Measurements from ENCODE around the gene LPA. TPM values are rescaled to one million over a fixed set of nuclear protein-coding genes. Genes with fewer than 3 reads are reported as not detected.

The LPA gene
- total and polyA plus RNA-seq, 2 of the 13 experiments (the other 11 are each of a cell fraction or from before 2014, with no cell fraction given): not detected

GRCh38 chr6:160667639-160668481 lies 3.8 kb upstream of the LPA start (continued):
- TF ChIP-seq ZBTB26 (CRISPR knock-in tag; IDR thresholded peaks at IDR 0.05; ENCODE audit: borderline replicate concordance) (no peak), ZIK1 (CRISPR knock-in tag; IDR thresholded peaks at IDR 0.05; ENCODE audit: borderline replicate concordance, low read depth) (no peak), ISX (CRISPR knock-in tag; conservative IDR thresholded peaks at IDR 0.05) (no peak), ZMAT3 (CRISPR knock-in tag; conservative IDR thresholded peaks at IDR 0.05) (no peak), HNRNPL (IDR thresholded peaks at IDR 0.05; ENCODE audit: low read depth, low read length) (no peak), POLR2G (IDR thresholded peaks at IDR 0.05; ENCODE audit: low read depth, low read length) (no peak), PLRG1 (conservative IDR thresholded peaks at IDR 0.05) (no peak), ETV6 (CRISPR knock-in tag; conservative IDR thresholded peaks at IDR 0.05) (no peak), ZEB1 (IDR thresholded peaks at IDR 0.05; ENCODE audit: insufficient replicate concordance, low read depth) (no peak), BRD4 (CRISPR knock-in tag; IDR thresholded peaks at IDR 0.05) (no peak), MLXIP (CRISPR knock-in tag; IDR thresholded peaks at IDR 0.05; ENCODE audit: borderline replicate concordance) (no peak), BCLAF1 (IDR thresholded peaks at IDR 0.05) (no peak), ZNF251 (CRISPR knock-in tag; IDR thresholded peaks at IDR 0.05) (no peak), SPEN (CRISPR knock-in tag; IDR thresholded peaks at IDR 0.05; ENCODE audit: low read depth) (no peak), ZNF605 (CRISPR knock-in tag; IDR thresholded peaks at IDR 0.05) (0 out of 2 replicates have a peak, but pooled peaks have one; percentile 22), HNF1B (CRISPR knock-in tag; IDR thresholded peaks at IDR 0.05) (0 out of 2 replicates have a peak, but pooled peaks have one; percentile 19), NFRKB (IDR thresholded peaks at IDR 0.05) (no peak), FUBP1 (CRISPR knock-in tag; IDR thresholded peaks at IDR 0.05; ENCODE audit: borderline replicate concordance) (0 out of 2 replicates have a peak, but pooled peaks have one; percentile 32), KAT7 (CRISPR knock-in tag; IDR thresholded peaks at IDR 0.05; ENCODE audit: borderline replicate concordance) (no peak)
